ENCODE data around the gene MDH1B. TPM values are rescaled to one million over a fixed set of nuclear protein-coding genes. Genes with fewer than 3 reads are reported as not detected.

The MDH1B gene
- total RNA-seq, 1 donor from 2014 or later = 4.6 TPM

GRCh38 chr2:206728277-206729199 is 36.6 kb downstream of the MDH1B start:
- H3K27me3 Mint-ChIP-seq (ENCODE audit: low read depth) = peaks cover 55% of the 10 kb centered on the region
- no peak for TF ChIP-seq CTCF (conservative IDR thresholded peaks at IDR 0.05)
- H3K9me3 Mint-ChIP-seq = peaks cover 9% of the 10 kb centered on the region

GRCh38 chr2:206727287-206727686 is 37.8 kb downstream of the MDH1B start:
- Mint-ChIP-seq H3K27me3 (ENCODE audit: low read depth) (peaks cover 52% of the 10 kb centered on the region), H3K9me3 (peaks cover 5% of the 10 kb centered on the region), H3K4me3 (no peak overlapping the region), H3K4me1 (no peaks in the 10 kb centered on the region), H3K27ac (ENCODE audit: unreplicated experiment) (no peak overlapping the region), H3K36me3 (ENCODE audit: low read depth) (no peaks in the 10 kb centered on the region)
- no peak for DNase-seq (ENCODE audit: low read depth, low spot score)
- no peak for TF ChIP-seq CTCF (conservative IDR thresholded peaks at IDR 0.05)

More at GRCh38 chr2:206728277-206729199, 36.6 kb downstream of the MDH1B start:
- Mint-ChIP-seq H3K4me1 (no peaks in the 10 kb centered on the region), H3K27ac (ENCODE audit: unreplicated experiment) (no peak overlapping the region), H3K4me3 (no peak overlapping the region), H3K36me3 (ENCODE audit: low read depth) (no peaks in the 10 kb centered on the region)
- no peak for DNase-seq (ENCODE audit: low read depth, low spot score)

- no peak overlapping the region for H3K27ac Mint-ChIP-seq (ENCODE audit: unreplicated experiment)
- DNase-seq (ENCODE audit: low read depth, low spot score) = no peak
- TF ChIP-seq CTCF (conservative IDR thresholded peaks at IDR 0.05) = no peak
- peaks cover 7% of the 10 kb centered on the region for H3K9me3 Mint-ChIP-seq
- H3K27me3 Mint-ChIP-seq (ENCODE audit: low read depth) = peaks cover 31% of the 10 kb centered on the region
- H3K4me1 Mint-ChIP-seq = no peaks in the 10 kb centered on the region
- no peaks in the 10 kb centered on the region for H3K36me3 Mint-ChIP-seq (ENCODE audit: low read depth)
- H3K4me3 Mint-ChIP-seq = no peak overlapping the region
Observed at GRCh38 chr2:206723288-206723687, 41.8 kb downstream of the MDH1B start.

GRCh38 chr2:206721256-206721920 is 43.7 kb downstream of the MDH1B start:
- no peak for TF ChIP-seq CTCF (conservative IDR thresholded peaks at IDR 0.05)
- no peaks in the 10 kb centered on the region for H3K36me3 Mint-ChIP-seq (ENCODE audit: low read depth)
- H3K27ac Mint-ChIP-seq (ENCODE audit: unreplicated experiment) = no peak overlapping the region
- no peak for DNase-seq (ENCODE audit: low read depth, low spot score)
- H3K27me3 Mint-ChIP-seq (ENCODE audit: low read depth) = peaks cover 31% of the 10 kb centered on the region
- H3K9me3 Mint-ChIP-seq = peaks cover 7% of the 10 kb centered on the region
- no peak overlapping the region for H3K4me3 Mint-ChIP-seq
- H3K4me1 Mint-ChIP-seq = no peaks in the 10 kb centered on the region

- no peak for DNase-seq (ENCODE audit: low read depth, low spot score)
- Mint-ChIP-seq H3K4me3 (no peak within 1 kb of the TSS), H3K27me3 (ENCODE audit: low read depth) (peaks cover 23% of the 10 kb centered on the region), H3K4me1 (no peaks in the 10 kb centered on the region), H3K36me3 (ENCODE audit: low read depth) (no peaks in the 10 kb centered on the region), H3K9me3 (peaks cover 7% of the 10 kb centered on the region), H3K27ac (ENCODE audit: unreplicated experiment) (no peak within 1 kb of the TSS)
- no peak for TF ChIP-seq CTCF (conservative IDR thresholded peaks at IDR 0.05)
Observed at GRCh38 chr2:206718296-206718695, 46.8 kb downstream of the MDH1B start, which contains the start of gene DYTN. Gene DYTN (minus strand): TSS chr2:206718396. CDS start chr2:206718279, 117 bp downstream.

All from neural crest cell (in vitro differentiated cells).